Measurements from ENCODE around the gene LIX1L. TPM values are rescaled to one million over a fixed set of nuclear protein-coding genes. Genes with fewer than 3 reads are reported as not detected.

Gene LIX1L
- total RNA-seq, 2 experiments from 2014 or later, result 49.5 to 57.5 TPM

- ChIA-PET CTCF (interaction anchor here (1.0 to 13.2 kb wide), 4 partner anchors 10 to 30 kb away, joined by 4 to 154 read pairs (median 6); partner anchors contain the start of genes ANKRD34A and POLR3GL), POLR2A (interaction anchor here (2.6 kb wide), 1 partner anchor 14 kb away, joined by 16 read pairs; no protein-coding TSS in a partner anchor)
- H3K27me3 Mint-ChIP-seq, result no peaks in the 10 kb centered on the region
- H3K4me3 Mint-ChIP-seq, result peak overlapping the region; percentile 94
- H3K9me3 Mint-ChIP-seq, result no peaks in the 10 kb centered on the region
- no peak for DNase-seq
- peak overlapping the region; percentile 99 for H3K27ac Mint-ChIP-seq
- H3K4me1 Mint-ChIP-seq, result peaks cover 62% of the 10 kb centered on the region
- H3K36me3 Mint-ChIP-seq (ENCODE audit: low read depth), result peaks cover 54% of the 10 kb centered on the region
These were observed 36.0 kb upstream of the LIX1L start for GRCh38 chr1:145993618-145994390.

- ChIA-PET CTCF (interaction anchor here (0.6 to 13.2 kb wide), 5 partner anchors 10 to 135 kb away, joined by 4 to 154 read pairs (median 4); partner anchors contain the start of genes ANKRD34A and POLR3GL), POLR2A (interaction anchor here (0.9 to 2.6 kb wide), 3 partner anchors 13 to 29 kb away, joined by 3 to 16 read pairs (median 5); partner anchors contain the start of gene ANKRD34A)
- no peak for DNase-seq
- Mint-ChIP-seq H3K36me3 (ENCODE audit: low read depth) (peaks cover 54% of the 10 kb centered on the region), H3K9me3 (no peaks in the 10 kb centered on the region), H3K4me3 (peak overlapping the region; percentile 94), H3K27ac (peak overlapping the region; percentile 65), H3K4me1 (peaks cover 61% of the 10 kb centered on the region), H3K27me3 (no peaks in the 10 kb centered on the region)
These were observed 35.3 kb upstream of the LIX1L start for GRCh38 chr1:145992958-145993617.

- Mint-ChIP-seq H3K4me3 (peak overlapping the region; percentile 94), H3K9me3 (no peaks in the 10 kb centered on the region), H3K4me1 (peaks cover 61% of the 10 kb centered on the region), H3K27ac (peak overlapping the region; percentile 65), H3K36me3 (ENCODE audit: low read depth) (peaks cover 54% of the 10 kb centered on the region), H3K27me3 (no peaks in the 10 kb centered on the region)
- no peak for DNase-seq
- ChIA-PET CTCF (interaction anchor here (0.6 to 13.2 kb wide), 6 partner anchors 11 to 134 kb away, joined by 3 to 154 read pairs (median 4); partner anchors contain the start of genes ANKRD34A and POLR3GL), POLR2A (interaction anchor here (0.9 to 1.6 kb wide), 2 partner anchors 13 to 29 kb away, joined by 3 to 5 read pairs; partner anchors contain the start of gene ANKRD34A)
These were observed 34.7 kb upstream of the LIX1L start for GRCh38 chr1:145992502-145992936.

DNA sequence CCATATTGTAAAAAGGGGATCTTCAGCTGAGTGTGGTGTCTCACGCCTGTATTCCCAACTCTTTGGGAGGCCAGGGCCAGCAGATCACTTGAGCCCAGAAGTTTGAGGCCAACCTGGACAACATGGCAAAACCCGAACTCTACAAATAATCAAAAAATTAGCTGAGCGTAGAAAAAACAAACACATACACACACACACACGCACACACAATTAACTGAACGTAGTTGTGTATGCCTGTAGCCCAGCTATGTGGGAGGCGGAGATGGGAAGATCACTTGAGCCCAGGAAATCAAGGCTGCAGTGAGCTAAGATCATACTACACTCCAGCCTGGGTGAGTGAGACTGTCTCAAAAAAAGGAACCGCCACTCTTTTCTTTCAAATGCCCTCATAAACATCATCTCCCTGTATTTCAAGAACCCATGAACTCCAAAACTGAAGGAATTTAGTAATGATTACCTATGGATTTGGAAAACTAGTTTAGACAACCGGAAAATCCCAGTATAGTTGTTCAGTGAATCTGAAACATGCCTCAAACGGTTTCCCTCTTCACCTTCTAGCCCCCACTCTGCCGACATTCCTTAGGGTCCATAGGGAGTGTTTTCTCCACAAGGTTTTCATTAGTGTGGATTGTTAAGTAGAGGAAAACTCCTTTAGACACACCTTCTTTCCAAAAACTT, 34.1 kb upstream of the LIX1L start:
- Mint-ChIP-seq H3K4me3 (peak overlapping the region; percentile 26), H3K27ac (peak overlapping the region; percentile 27), H3K27me3 (no peaks in the 10 kb centered on the region), H3K9me3 (no peaks in the 10 kb centered on the region), H3K36me3 (ENCODE audit: low read depth) (peaks cover 54% of the 10 kb centered on the region), H3K4me1 (peaks cover 59% of the 10 kb centered on the region)
- CTCF ChIA-PET, result interaction anchor here (1.1 to 13.2 kb wide), 4 partner anchors 12 to 134 kb away, joined by 3 to 154 read pairs (median 4); no protein-coding TSS in a partner anchor
- POLR2A ChIA-PET, result interaction anchor here (1.6 kb wide), 1 partner anchor 12 kb away, joined by 5 read pairs; no protein-coding TSS in a partner anchor
- no peak for DNase-seq

- peaks cover 68% of the 10 kb centered on the region for H3K4me1 Mint-ChIP-seq
These were observed 32.5 kb upstream of the LIX1L start for GRCh38 chr1:145990249-145990855.

DNA sequence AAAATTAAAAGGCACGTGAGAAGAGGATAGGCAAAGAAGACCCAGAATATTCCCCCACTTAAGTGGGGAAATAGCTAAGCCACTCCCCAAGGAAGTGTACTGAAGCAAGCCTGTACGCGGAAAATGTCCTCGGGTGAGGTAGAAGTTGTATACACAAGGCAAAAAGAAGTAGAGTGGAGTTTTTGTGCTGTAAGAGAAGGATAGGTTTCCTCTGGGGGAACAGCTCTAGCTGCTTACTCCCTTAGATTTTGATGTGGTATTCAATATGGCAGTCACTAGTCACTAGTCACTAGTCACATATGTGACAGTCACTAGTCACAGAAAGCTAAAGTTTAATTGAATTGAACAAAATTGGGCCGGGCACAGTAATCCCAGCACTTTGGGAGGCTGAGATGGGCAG, 31.0 kb upstream of the LIX1L start:
- H3K27ac Mint-ChIP-seq, result peak overlapping the region; percentile 50
- no peaks in the 10 kb centered on the region for H3K9me3 Mint-ChIP-seq
- no peak for DNase-seq
- CTCF ChIA-PET, result interaction anchor here (1.2 to 13.2 kb wide), 4 partner anchors 10 to 31 kb away, joined by 3 to 154 read pairs (median 4); partner anchors contain the start of gene LIX1L
- H3K4me1 Mint-ChIP-seq, result peaks cover 77% of the 10 kb centered on the region
- no peak overlapping the region for H3K4me3 Mint-ChIP-seq
- peaks cover 25% of the 10 kb centered on the region for H3K36me3 Mint-ChIP-seq (ENCODE audit: low read depth)
- no peaks in the 10 kb centered on the region for H3K27me3 Mint-ChIP-seq
- POLR2A ChIA-PET, result interaction anchor here (0.6 to 1.1 kb wide), 2 partner anchors 9 to 63 kb away, joined by 4 to 6 read pairs; no protein-coding TSS in a partner anchor

More at GRCh38 chr1:145990249-145990855, 32.5 kb upstream of the LIX1L start:
- CTCF ChIA-PET, result interaction anchor here (1.1 to 13.2 kb wide), 4 partner anchors 12 to 81 kb away, joined by 3 to 154 read pairs (median 4); partner anchors contain the start of genes ITGA10 and LIX1L
- no peak for DNase-seq
- Mint-ChIP-seq H3K36me3 (ENCODE audit: low read depth) (peaks cover 40% of the 10 kb centered on the region), H3K27ac (peak overlapping the region; percentile 55), H3K9me3 (no peaks in the 10 kb centered on the region), H3K27me3 (no peaks in the 10 kb centered on the region), H3K4me3 (no peak overlapping the region)
- POLR2A ChIA-PET, result interaction anchor here (1.0 kb wide), 1 partner anchor 26 kb away, joined by 4 read pairs; the partner anchor contains the start of genes ANKRD34A and POLR3GL

DNA sequence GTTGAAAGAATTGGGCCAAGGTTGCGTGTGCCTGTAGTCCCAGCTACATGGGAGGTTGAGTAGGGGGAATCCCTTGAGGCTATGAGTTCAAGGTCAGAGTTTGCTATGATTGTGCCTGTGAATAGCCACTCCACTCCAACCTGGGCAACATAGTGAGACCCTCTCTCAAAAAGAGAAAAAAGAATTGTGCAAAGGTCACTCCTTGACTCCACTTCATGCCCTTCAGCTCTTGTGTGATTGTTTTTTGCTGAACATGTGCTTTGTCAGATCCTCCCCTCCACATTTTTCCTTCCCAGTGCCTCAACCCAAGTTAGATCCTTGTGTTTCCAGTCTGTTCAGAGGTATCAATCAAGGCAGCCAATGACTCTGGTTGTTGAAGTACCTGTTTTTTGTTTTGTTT, 30.1 kb upstream of the LIX1L start:
- ChIA-PET POLR2A (no interaction called here), CTCF (interaction anchor here (0.9 to 13.2 kb wide), 4 partner anchors 9 to 19 kb away, joined by 3 to 154 read pairs (median 4); no protein-coding TSS in a partner anchor)
- H3K4me3 Mint-ChIP-seq, result no peak overlapping the region
- peaks cover 16% of the 10 kb centered on the region for H3K36me3 Mint-ChIP-seq (ENCODE audit: low read depth)
- H3K27ac Mint-ChIP-seq, result no peak overlapping the region
- H3K4me1 Mint-ChIP-seq, result peaks cover 77% of the 10 kb centered on the region
- no peaks in the 10 kb centered on the region for H3K9me3 Mint-ChIP-seq
- no peaks in the 10 kb centered on the region for H3K27me3 Mint-ChIP-seq
- DNase-seq, result no peak

DNA sequence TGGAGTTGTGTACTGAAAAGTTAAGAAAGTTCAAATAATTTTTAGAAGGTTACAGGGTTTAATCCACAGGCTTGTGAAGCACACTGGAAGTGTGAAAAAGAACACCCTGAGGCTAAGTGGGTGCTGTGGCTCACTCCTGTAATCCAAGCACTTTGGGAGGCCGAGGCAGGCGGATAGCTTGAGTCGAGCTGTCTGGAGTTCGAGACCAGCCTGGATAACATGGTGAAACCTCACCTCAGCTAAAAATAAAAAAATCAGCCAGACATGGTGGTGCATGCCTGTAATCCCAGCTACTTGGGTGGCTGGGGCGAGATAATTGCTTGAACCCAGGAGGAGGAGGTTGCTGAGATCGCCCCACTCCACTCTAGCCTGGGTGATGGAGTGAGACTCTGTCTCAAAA, 28.7 kb upstream of the LIX1L start:
- H3K36me3 Mint-ChIP-seq (ENCODE audit: low read depth), result peaks cover 6% of the 10 kb centered on the region
- H3K27ac Mint-ChIP-seq, result no peak overlapping the region
- DNase-seq, result no peak
- H3K4me3 Mint-ChIP-seq, result no peak overlapping the region
- ChIA-PET POLR2A (no interaction called here), CTCF (interaction anchor here (13.2 kb wide), 1 partner anchor 8 kb away, joined by 154 read pairs; no protein-coding TSS in a partner anchor)
- H3K9me3 Mint-ChIP-seq, result peaks cover 2% of the 10 kb centered on the region
- H3K4me1 Mint-ChIP-seq, result peaks cover 78% of the 10 kb centered on the region
- no peaks in the 10 kb centered on the region for H3K27me3 Mint-ChIP-seq

- peaks cover 3% of the 10 kb centered on the region for H3K36me3 Mint-ChIP-seq (ENCODE audit: low read depth)
- POLR2A ChIA-PET, result interaction anchor here (0.6 kb wide), 1 partner anchor 10 kb away, joined by 3 read pairs; no protein-coding TSS in a partner anchor
- peaks cover 2% of the 10 kb centered on the region for H3K9me3 Mint-ChIP-seq
- H3K27ac Mint-ChIP-seq, result peak overlapping the region; percentile 87
- CTCF ChIA-PET, result interaction anchor here (1.0 to 13.2 kb wide), 3 partner anchors 7 to 22 kb away, joined by 3 to 154 read pairs (median 4); no protein-coding TSS in a partner anchor
- no peak for DNase-seq
- H3K27me3 Mint-ChIP-seq, result no peaks in the 10 kb centered on the region
- peaks cover 77% of the 10 kb centered on the region for H3K4me1 Mint-ChIP-seq
- H3K4me3 Mint-ChIP-seq, result no peak overlapping the region
These were observed 28.0 kb upstream of the LIX1L start for GRCh38 chr1:145985502-145986439.

- H3K27ac Mint-ChIP-seq, result peak overlapping the region; percentile 87
- ChIA-PET CTCF (interaction anchor here (1.0 to 1.3 kb wide), 2 partner anchors 17 to 22 kb away, joined by 3 to 4 read pairs; no protein-coding TSS in a partner anchor), POLR2A (no interaction called here)
- no peaks in the 10 kb centered on the region for H3K27me3 Mint-ChIP-seq
- H3K36me3 Mint-ChIP-seq (ENCODE audit: low read depth), result peaks cover 3% of the 10 kb centered on the region
- peaks cover 70% of the 10 kb centered on the region for H3K4me1 Mint-ChIP-seq
- H3K9me3 Mint-ChIP-seq, result peaks cover 2% of the 10 kb centered on the region
- no peak overlapping the region for H3K4me3 Mint-ChIP-seq
- no peak for DNase-seq
These were observed 27.3 kb upstream of the LIX1L start for GRCh38 chr1:145985129-145985501.
